Neural cell (in vitro differentiated cells): ENCODE results near the gene SLC44A4.

ENCODE experiments used
- CTCF ChIP-seq: fragments of 450-650 bp; IDR thresholded peaks from 2 replicates; pipeline ENCODE4 v1.5.1; 2014; ENCODE audit warnings: antibody characterized with exemption, mild to moderate bottlenecking, moderate library complexity; ENCODE audit not compliant: poor library complexity, severe bottlenecking
- EZH2 ChIP-seq: fragments of 200-600, 300-800 bp; shearing (Covaris generic), sonication (generic); IDR thresholded peaks from 2 replicates; pipeline ENCODE4 v1.6.1; 2014; ENCODE audit warnings: antibody characterized with exemption, low read length, borderline replicate concordance, mild to moderate bottlenecking; ENCODE audit not compliant: insufficient read depth, poor library complexity, severe bottlenecking
- POLR2AphosphoS5 ChIP-seq: IDR thresholded peaks from 2 replicates; pipeline ENCODE4 v1.6.1; 2012
- SMC3 ChIP-seq: fragments of 450-650 bp; conservative IDR thresholded peaks from 2 replicates; pipeline ENCODE4 v1.6.1; 2014; ENCODE audit warnings: antibody characterized with exemption, mild to moderate bottlenecking, moderate library complexity; ENCODE audit not compliant: poor library complexity

GRCh38 chr6:31878726-31879125 lies at the start of gene SLC44A4:
- no peak for TF ChIP-seq POLR2AphosphoS5
- TF ChIP-seq CTCF, result no peak
- no peak for TF ChIP-seq EZH2
- no peak for TF ChIP-seq SMC3
